Astrocyte (in vitro differentiated cells and primary cell): Measurements from ENCODE around the gene PGM5.

Experiments
- CTCF ChIP-seq: IDR thresholded peaks from 2 replicates; pipeline ENCODE4 v1.5.1; 2011; ENCODE audit warnings: low read depth, mild to moderate bottlenecking, inconsistent platforms, low read length, moderate library complexity; ENCODE audit not compliant: insufficient read depth
- EZH2 ChIP-seq: IDR thresholded peaks from 2 replicates; pipeline ENCODE4 v1.6.1; 2012; ENCODE audit warnings: mild to moderate bottlenecking, low read length, inconsistent platforms; ENCODE audit not compliant: insufficient read depth

- TF ChIP-seq CTCF (no peak), EZH2 (no peak)
These were observed 138.8 kb downstream of the PGM5 start for GRCh38 chr9:68495247-68495646.
